ENCODE results near the gene DNAI4. TPM values are rescaled to one million over a fixed set of nuclear protein-coding genes. Genes with fewer than 3 reads are reported as not detected.

Gene DNAI4
- total and polyA plus RNA-seq, 2 experiments from 2014 or later = 0.90 to 3.8 TPM

GRCh38 chr1:66957938-66958337 is 33.3 kb upstream of the DNAI4 start:
- H3K9me3 Mint-ChIP-seq = no peaks in the 10 kb centered on the region
- no peak overlapping the region for H3K27ac Mint-ChIP-seq
- Histone ChIP-seq H3K27ac (ENCODE audit: low read depth) (no peak overlapping the region), H3K79me2 (replicated peaks; ENCODE audit: insufficient read depth) (no peaks in the 10 kb centered on the region; the same call in 1 of the 2 replicates), H3K27me3 (ENCODE audit: insufficient read depth) (no peaks in the 10 kb centered on the region), H3K4me3 (no peak overlapping the region), H3K36me3 (ENCODE audit: insufficient read depth) (peaks cover 34% of the 10 kb centered on the region; the same call in 1 of the 2 replicates), H3K9me2 (ENCODE audit: insufficient read depth) (no peaks in the 10 kb centered on the region), H3F3A (replicated peaks; ENCODE audit: low read depth) (no peaks in the 10 kb centered on the region), H4K20me1 (replicated peaks; ENCODE audit: insufficient read depth) (no peaks in the 10 kb centered on the region), H3K4me1 (ENCODE audit: insufficient read depth) (no peaks in the 10 kb centered on the region), H2AFZ (no peak overlapping the region), H3K4me2 (no peak overlapping the region)
- 0 out of 3 replicates have a peak, but pooled peaks cover 2% of the 10 kb centered on the region for H3K4me1 Mint-ChIP-seq
- H3K4me3 Mint-ChIP-seq = no peak overlapping the region
- no peaks in the 10 kb centered on the region for H3K27me3 Mint-ChIP-seq (ENCODE audit: insufficient read depth, low read depth, poor library complexity)
- DNase-seq (ENCODE audit: low spot score) (no peak), ATAC-seq (no peak)
- H3K36me3 Mint-ChIP-seq (ENCODE audit: low read depth) = peaks cover 46% of the 10 kb centered on the region; the same call in 2 of the 3 replicates
- TF ChIP-seq EZH2 (IDR thresholded peaks at IDR 0.05; ENCODE audit: low read depth, unreplicated experiment) = no peak
- no peak for TF ChIP-seq STAT1 (IDR thresholded peaks at IDR 0.05; ENCODE audit: unreplicated experiment)
- TF ChIP-seq, protein P1, sequence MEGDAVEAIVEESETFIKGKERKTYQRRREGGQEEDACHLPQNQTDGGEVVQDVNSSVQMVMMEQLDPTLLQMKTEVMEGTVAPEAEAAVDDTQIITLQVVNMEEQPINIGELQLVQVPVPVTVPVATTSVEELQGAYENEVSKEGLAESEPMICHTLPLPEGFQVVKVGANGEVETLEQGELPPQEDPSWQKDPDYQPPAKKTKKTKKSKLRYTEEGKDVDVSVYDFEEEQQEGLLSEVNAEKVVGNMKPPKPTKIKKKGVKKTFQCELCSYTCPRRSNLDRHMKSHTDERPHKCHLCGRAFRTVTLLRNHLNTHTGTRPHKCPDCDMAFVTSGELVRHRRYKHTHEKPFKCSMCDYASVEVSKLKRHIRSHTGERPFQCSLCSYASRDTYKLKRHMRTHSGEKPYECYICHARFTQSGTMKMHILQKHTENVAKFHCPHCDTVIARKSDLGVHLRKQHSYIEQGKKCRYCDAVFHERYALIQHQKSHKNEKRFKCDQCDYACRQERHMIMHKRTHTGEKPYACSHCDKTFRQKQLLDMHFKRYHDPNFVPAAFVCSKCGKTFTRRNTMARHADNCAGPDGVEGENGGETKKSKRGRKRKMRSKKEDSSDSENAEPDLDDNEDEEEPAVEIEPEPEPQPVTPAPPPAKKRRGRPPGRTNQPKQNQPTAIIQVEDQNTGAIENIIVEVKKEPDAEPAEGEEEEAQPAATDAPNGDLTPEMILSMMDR (conservative IDR thresholded peaks at IDR 0.05; ENCODE audit: low read depth in 2 of 2) = no peak
- no peak for TF ChIP-seq ZNF331 (CRISPR knock-in tag; IDR thresholded peaks at IDR 0.05; ENCODE audit: low read depth)
- TF ChIP-seq CREB1 (CRISPR knock-in tag; IDR thresholded peaks at IDR 0.05; ENCODE audit: low read depth) = no peak

DNA sequence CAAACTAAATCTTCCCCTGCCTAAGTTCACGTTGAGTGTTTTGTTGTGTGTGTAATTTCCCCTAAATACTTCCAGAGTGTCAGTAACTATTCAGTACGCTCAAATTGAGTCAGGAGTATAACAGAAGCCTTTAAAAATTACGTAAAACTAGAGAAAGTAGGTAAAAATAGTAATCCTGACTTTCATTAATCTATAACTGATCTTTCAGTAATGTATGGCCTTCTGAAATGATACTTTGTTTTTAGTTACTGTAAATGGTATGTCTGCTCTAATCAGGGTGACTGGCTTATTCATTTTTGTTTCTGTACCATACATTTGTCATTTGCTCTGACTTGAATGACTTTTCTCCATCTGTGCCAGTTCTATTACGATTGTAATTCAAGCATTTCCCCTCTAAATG is 29.6 kb upstream of the DNAI4 start:
- Histone ChIP-seq H3K4me3 (no peak overlapping the region), H3K4me2 (no peak overlapping the region), H3K27me3 (ENCODE audit: insufficient read depth) (no peaks in the 10 kb centered on the region), H3F3A (replicated peaks; ENCODE audit: low read depth) (no peaks in the 10 kb centered on the region), H3K79me2 (replicated peaks; ENCODE audit: insufficient read depth) (no peaks in the 10 kb centered on the region; the same call in 1 of the 2 replicates), H3K4me1 (ENCODE audit: insufficient read depth) (no peaks in the 10 kb centered on the region), H3K36me3 (ENCODE audit: insufficient read depth) (peaks cover 24% of the 10 kb centered on the region; the same call in 1 of the 2 replicates), H4K20me1 (replicated peaks; ENCODE audit: insufficient read depth) (no peaks in the 10 kb centered on the region; the same call in none of the 2 replicates), H3K27ac (ENCODE audit: low read depth) (no peak overlapping the region), H2AFZ (no peak overlapping the region), H3K9me2 (ENCODE audit: insufficient read depth) (no peaks in the 10 kb centered on the region)
- Mint-ChIP-seq H3K4me3 (no peak overlapping the region), H3K9me3 (no peaks in the 10 kb centered on the region), H3K27ac (no peak overlapping the region), H3K27me3 (ENCODE audit: insufficient read depth, low read depth, poor library complexity) (no peaks in the 10 kb centered on the region), H3K4me1 (no peaks in the 10 kb centered on the region), H3K36me3 (ENCODE audit: low read depth) (peaks cover 32% of the 10 kb centered on the region; the same call in 2 of the 3 replicates)
- TF ChIP-seq POLR2AphosphoS5 (IDR thresholded peaks at IDR 0.05; ENCODE audit: low read depth) (no peak), ZNF114 (CRISPR knock-in tag; IDR thresholded peaks at IDR 0.05) (no peak), EZH2phosphoT487 (IDR thresholded peaks at IDR 0.05; ENCODE audit: unreplicated experiment) (no peak), ETS1 (IDR thresholded peaks at IDR 0.05) (no peak), CREB1 (CRISPR knock-in tag; IDR thresholded peaks at IDR 0.05; ENCODE audit: low read depth) (no peak), NANOG (IDR thresholded peaks at IDR 0.05; ENCODE audit: borderline replicate concordance) (no peak), ZNF331 (CRISPR knock-in tag; IDR thresholded peaks at IDR 0.05; ENCODE audit: low read depth) (no peak), EZH2 (IDR thresholded peaks at IDR 0.05; ENCODE audit: low read depth, unreplicated experiment) (no peak)
- TF ChIP-seq, protein P1 (conservative IDR thresholded peaks at IDR 0.05; ENCODE audit: low read depth in 2 of 2) = no peak
- TF ChIP-seq, protein P2, sequence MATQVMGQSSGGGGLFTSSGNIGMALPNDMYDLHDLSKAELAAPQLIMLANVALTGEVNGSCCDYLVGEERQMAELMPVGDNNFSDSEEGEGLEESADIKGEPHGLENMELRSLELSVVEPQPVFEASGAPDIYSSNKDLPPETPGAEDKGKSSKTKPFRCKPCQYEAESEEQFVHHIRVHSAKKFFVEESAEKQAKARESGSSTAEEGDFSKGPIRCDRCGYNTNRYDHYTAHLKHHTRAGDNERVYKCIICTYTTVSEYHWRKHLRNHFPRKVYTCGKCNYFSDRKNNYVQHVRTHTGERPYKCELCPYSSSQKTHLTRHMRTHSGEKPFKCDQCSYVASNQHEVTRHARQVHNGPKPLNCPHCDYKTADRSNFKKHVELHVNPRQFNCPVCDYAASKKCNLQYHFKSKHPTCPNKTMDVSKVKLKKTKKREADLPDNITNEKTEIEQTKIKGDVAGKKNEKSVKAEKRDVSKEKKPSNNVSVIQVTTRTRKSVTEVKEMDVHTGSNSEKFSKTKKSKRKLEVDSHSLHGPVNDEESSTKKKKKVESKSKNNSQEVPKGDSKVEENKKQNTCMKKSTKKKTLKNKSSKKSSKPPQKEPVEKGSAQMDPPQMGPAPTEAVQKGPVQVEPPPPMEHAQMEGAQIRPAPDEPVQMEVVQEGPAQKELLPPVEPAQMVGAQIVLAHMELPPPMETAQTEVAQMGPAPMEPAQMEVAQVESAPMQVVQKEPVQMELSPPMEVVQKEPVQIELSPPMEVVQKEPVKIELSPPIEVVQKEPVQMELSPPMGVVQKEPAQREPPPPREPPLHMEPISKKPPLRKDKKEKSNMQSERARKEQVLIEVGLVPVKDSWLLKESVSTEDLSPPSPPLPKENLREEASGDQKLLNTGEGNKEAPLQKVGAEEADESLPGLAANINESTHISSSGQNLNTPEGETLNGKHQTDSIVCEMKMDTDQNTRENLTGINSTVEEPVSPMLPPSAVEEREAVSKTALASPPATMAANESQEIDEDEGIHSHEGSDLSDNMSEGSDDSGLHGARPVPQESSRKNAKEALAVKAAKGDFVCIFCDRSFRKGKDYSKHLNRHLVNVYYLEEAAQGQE (IDR thresholded peaks at IDR 0.05; ENCODE audit: unreplicated experiment) = no peak
- no peak for DNase-seq (ENCODE audit: low spot score)
- no peak for ATAC-seq
